Measurements from ENCODE around the gene SHROOM1. TPM values are rescaled to one million over a fixed set of nuclear protein-coding genes. Genes with fewer than 3 reads are reported as not detected.

Gene SHROOM1
- total and polyA plus RNA-seq, 10 donors: 1.1 to 26.1 (median 3.1) TPM

DNA sequence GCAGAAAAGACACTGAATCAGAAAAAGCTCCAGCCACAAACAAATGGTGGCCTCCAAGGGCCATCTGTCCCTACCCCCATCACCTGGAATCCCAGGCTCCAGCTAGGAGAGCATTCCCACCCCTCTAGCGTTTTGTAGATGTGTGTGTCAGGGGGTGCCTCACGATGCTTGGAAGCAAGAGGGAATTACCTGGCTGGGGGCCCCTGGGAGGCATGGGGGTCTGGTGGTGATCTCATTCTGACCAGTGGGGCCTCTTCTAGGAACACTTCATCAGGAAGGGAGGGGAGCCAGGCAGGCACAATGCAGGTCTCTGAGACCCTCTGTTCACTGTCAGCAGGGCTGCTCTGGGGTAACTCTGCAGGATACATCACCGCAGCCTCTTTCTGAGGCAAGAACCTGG, 6.0 kb downstream of the SHROOM1 start:
- Histone ChIP-seq H3K9me3 (no peaks in the 10 kb centered on the region), H3K27ac (no peak overlapping the region), H3K36me3 (no peaks in the 10 kb centered on the region), H3K4me3 (no peak overlapping the region), H3K4me1 (peaks cover 0 to 45% (median 35%) of the 10 kb centered on the region in 6 donors), H3K27me3 (replicated peaks in 1 of 7) (peaks cover 0 to 95% (median 48%) of the 10 kb centered on the region in 7 donors)
- 80 to 94% (median 89%) methylated on average over 3 of the region's 3 CpGs for WGBS, 5 donors
- intact Hi-C loops (cut with DNase I; ENCODE audit: low total_unique reads): no loop called here
- DNase-seq: no peak
- no peak for TF ChIP-seq POLR2AphosphoS5 (IDR thresholded peaks at IDR 0.05)

DNA sequence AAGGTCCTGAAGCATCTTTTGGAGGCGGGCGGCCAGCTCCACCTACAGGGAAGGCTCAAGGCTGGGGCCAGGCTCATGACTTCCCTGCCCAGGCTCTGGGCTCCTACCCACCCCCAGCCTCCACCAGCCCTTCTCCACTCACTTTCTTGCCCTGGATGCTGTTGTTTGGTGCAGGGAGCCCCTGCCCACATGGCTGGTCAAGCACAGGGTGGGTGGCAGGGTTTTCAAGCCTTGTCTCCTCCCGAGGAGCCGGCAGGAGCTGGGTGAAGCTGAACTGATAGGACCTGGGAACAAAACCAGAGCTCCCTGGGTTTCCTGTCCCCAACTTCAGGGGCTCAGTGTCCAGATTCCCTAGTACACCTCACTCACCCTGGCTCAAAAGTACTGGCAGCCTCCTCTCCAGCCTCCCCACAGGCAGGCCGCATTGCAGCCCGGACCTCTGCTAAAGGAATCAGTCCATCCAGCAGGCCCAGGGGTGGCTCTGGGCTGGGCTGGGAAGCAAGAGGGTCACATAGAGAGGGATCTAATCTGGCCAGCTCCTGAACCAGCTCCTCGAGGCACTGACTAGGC, 6.9 kb downstream of the SHROOM1 start:
- Histone ChIP-seq H3K9me3 (no peaks in the 10 kb centered on the region), H3K4me1 (peaks cover 0 to 43% (median 32%) of the 10 kb centered on the region in 6 donors), H3K4me3 (peak overlapping the region in 5 of 8 donors; percentile 8 to 53 (median 17)), H3K27ac (no peak overlapping the region), H3K36me3 (no peaks in the 10 kb centered on the region), H3K27me3 (replicated peaks in 1 of 7) (peaks cover 0 to 95% (median 45%) of the 10 kb centered on the region in 7 donors)
- intact Hi-C loops (cut with DNase I; ENCODE audit: low total_unique reads): no loop called here
- WGBS, 5 donors: 72 to 93% (median 84%) methylated on average over 6 to 7 of the region's 7 CpGs
- no peak for DNase-seq
- TF ChIP-seq POLR2AphosphoS5 (IDR thresholded peaks at IDR 0.05) (no peak), CTCF (IDR thresholded peaks at IDR 0.05 in 8 of 11, conservative IDR thresholded peaks at IDR 0.05 in 3 of 11) (no peak), POLR2A (IDR thresholded peaks at IDR 0.05) (no peak)

- WGBS, 5 donors: 17 to 33% (median 26%) methylated on average over 40 to 68 of the region's 68 CpGs
- Histone ChIP-seq H3K36me3 (no peaks in the 10 kb centered on the region), H3K27ac (no peak overlapping the region), H3K27me3 (replicated peaks in 1 of 7) (peaks cover 0 to 89% (median 44%) of the 10 kb centered on the region in 7 donors), H3K4me3 (peak overlapping the region in 6 of 8 donors; percentile 7 to 53 (median 16)), H3K4me1 (peaks cover 0 to 43% (median 32%) of the 10 kb centered on the region in 6 donors), H3K9me3 (no peaks in the 10 kb centered on the region)
- intact Hi-C loops (cut with DNase I; ENCODE audit: low total_unique reads): no loop called here
- TF ChIP-seq POLR2A (IDR thresholded peaks at IDR 0.05): no peak
- peak in 2 of 3 donors; percentile 27 to 28 for TF ChIP-seq POLR2AphosphoS5 (IDR thresholded peaks at IDR 0.05)
- TF ChIP-seq CTCF (IDR thresholded peaks at IDR 0.05 in 8 of 11, conservative IDR thresholded peaks at IDR 0.05 in 3 of 11): no peak
- no peak for DNase-seq
Measured at GRCh38 chr5:132822650-132823480, 7.6 kb downstream of the SHROOM1 start.

DNA sequence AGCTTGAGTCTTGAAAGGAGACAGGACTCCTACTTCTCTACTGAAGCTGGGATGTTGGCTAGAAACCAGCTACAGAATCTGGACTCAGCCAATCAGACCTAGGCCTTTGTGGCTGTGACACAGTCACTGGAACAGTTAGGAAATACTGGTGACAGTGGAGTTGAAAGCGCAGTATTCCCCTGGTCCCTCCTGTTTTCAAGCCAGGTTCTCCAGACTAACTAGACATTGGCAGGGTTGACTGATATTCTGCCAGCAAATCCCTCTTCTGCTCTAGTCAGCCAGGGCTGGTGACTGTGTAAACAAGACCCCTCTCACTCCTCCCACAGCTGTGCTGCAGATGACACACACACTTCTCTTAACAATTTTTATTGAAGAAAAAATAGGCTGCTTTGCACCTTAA, 8.7 kb downstream of the SHROOM1 start:
- DNase-seq: no peak
- H3K27ac ChIP-seq: no peak overlapping the region
- H3K4me1 ChIP-seq: peaks cover 0 to 43% (median 32%) of the 10 kb centered on the region in 6 donors
- no peak for TF ChIP-seq CTCF (IDR thresholded peaks at IDR 0.05 in 8 of 11, conservative IDR thresholded peaks at IDR 0.05 in 3 of 11)
- no peak for TF ChIP-seq POLR2A (IDR thresholded peaks at IDR 0.05)
- TF ChIP-seq POLR2AphosphoS5 (IDR thresholded peaks at IDR 0.05): no peak
- H3K4me3 ChIP-seq: no peak overlapping the region
- H3K9me3 ChIP-seq: no peaks in the 10 kb centered on the region
- H3K27me3 ChIP-seq (replicated peaks in 1 of 7): peaks cover 0 to 79% (median 40%) of the 10 kb centered on the region in 7 donors
- H3K36me3 ChIP-seq: no peaks in the 10 kb centered on the region
- WGBS, 5 donors: 93 to 100% (median 96%) methylated on average over 1 of the region's 1 CpG
- intact Hi-C loops (cut with DNase I; ENCODE audit: low total_unique reads): no loop called here
